Activated CD4-positive, CD25-positive, alpha-beta regulatory T cell treated with anti-CD3 and anti-CD28 coated beads, Interleukin-2, amount 50 U/mL, for 16 hours (primary cell): ENCODE data around the gene KRTAP9-4.
"Not testable (repeated sequence)": the region's sequence is repeated elsewhere in the genome, so short reads cannot be mapped to it uniquely, and the experiment has no call there.

Source experiments
- DNase-seq: peaks from one replicate; pipeline ENCODE4 v3.0.0-alpha.2; 2020; ENCODE audit warnings: low read depth, low spot score

Gene KRTAP9-4, protein sequence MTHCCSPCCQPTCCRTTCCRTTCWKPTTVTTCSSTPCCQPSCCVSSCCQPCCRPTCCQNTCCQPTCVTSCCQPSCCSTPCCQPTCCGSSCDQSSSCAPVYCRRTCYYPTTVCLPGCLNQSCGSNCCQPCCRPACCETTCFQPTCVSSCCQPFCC

DNA sequence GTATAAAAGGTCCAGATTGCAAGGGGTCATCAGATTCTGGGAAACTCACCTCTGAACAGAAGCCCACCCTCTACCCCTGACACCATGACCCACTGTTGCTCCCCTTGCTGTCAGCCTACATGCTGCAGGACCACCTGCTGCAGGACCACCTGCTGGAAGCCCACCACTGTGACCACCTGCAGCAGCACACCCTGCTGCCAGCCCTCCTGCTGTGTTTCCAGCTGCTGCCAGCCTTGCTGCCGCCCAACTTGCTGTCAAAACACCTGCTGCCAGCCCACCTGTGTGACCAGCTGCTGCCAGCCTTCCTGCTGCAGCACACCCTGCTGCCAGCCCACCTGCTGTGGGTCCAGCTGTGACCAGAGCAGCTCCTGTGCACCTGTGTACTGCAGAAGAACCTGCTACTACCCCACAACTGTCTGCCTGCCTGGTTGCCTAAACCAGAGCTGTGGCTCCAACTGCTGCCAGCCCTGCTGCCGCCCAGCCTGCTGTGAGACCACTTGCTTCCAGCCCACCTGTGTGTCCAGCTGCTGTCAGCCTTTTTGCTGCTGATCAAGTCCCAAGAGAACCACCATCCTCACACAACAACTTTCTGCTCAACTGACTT is at the start of gene KRTAP9-4:
TSS of gene KRTAP9-4 (plus strand) at position 51 of the 604 bp plus-strand sequence. CDS start at position 85, 34 bp downstream.
- not testable (repeated sequence) for DNase-seq

DNA sequence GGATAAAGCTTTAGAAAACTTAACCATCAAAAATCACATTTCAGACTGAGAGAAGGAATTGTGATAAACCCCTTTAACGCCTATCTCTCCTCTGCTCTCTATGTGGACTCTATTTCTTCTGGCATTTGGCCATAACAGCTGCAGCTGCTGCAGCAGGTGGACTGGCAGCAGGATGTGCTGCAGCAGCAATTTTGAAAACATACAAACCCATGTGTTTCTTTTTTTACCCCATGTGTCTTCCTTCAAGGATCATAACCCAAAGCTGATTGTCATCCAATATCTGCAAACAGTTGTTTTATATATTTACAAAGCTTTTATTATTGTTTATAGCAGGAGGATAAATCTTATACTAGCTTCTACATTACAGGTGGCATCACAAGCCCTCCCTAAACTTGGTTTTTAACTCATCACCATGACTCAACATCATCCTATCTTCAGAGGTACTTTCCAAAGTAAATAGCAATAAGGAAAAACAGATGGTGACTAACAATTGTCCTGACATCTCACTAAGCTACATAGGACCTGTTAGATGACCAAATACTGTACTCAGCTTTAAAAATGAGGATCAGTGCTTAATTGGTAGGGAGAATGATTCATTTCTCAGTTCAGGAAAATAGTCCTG is 37.5 kb upstream of the KRTAP9-4 start:
- no peak for DNase-seq

DNA sequence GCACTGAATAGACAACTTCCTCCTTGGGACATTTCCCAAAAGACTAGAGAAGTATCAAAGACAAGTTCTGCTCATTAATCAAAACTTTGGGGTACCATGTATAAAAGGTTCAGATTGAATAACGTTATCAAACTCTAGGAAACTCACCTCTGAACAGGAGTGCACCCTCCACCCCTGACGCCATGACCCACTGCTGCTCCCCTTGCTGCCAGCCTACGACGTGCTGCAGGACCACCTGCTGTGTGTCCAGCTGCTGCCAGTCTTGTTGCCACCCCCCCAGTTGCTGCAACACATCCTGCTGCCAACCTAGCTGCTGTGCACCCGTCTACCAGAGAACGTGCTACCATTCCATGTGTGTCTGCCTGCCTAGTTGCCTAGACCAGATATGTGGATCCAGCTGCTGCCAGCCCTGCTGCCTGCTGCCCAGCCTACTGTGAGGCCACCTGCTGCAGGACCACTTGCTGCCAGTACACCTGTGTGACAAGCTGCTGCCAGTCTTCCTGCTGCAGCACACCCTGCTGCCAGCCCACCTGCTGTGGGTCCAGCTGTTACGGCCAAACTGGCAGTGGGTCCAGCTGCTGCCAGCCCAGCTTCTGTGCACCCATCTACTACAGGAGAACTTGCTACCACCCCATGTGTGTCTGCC is 36.8 kb upstream of the KRTAP9-4 start:
- DNase-seq: no peak

- no peak for DNase-seq
Observed at GRCh38 chr17:41215681-41216080, 33.8 kb upstream of the KRTAP9-4 start.

- no peak for DNase-seq
Observed at GRCh38 chr17:41223821-41224220, 25.7 kb upstream of the KRTAP9-4 start.

DNA sequence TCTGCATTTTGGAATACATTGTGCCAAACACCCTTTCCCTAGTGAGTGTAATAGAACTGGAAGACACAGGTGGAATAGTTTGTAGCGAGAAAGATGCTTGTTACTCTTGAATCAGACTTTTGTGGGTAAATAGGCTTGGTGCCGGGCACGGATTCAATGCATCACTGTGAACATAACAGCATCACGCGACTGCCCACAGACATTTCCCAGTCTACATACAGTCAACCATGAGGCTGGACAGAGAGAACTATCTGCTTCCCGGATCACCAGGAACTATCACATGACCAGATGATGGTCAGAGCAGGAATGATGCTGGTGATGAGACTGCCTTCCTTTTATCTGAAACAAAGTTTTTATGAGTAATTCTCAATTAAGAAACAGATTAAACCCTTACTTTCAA is 23.4 kb upstream of the KRTAP9-4 start:
- no peak for DNase-seq

GRCh38 chr17:41226598-41227095 is 22.8 kb upstream of the KRTAP9-4 start, which contains the start of gene KRTAP9-2:
KRTAP9-2 (plus strand) TSS chr17:41226648; CDS start chr17:41226655, 7 bp downstream.
- not testable (repeated sequence) for DNase-seq

DNA sequence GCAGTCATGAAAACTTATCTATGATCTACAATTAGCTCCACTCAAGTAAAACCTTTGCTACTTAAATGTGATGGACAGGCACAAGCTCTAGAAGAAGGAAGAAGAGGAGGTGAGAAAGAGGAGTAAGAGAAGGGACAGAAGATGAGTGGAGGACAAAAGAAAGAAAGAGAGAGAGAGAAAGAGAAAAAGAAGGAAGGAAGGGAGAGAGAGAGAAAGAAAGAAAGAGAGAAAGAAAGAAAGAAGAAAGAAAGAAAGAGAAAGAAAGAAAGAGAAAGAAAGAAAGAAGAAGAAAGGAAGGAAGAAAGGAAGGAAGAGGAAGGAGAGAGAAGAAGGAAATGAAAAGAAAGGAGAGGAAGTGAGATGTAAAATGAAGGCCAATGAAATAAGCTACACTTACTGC is 19.4 kb upstream of the KRTAP9-4 start:
- no peak for DNase-seq

DNA sequence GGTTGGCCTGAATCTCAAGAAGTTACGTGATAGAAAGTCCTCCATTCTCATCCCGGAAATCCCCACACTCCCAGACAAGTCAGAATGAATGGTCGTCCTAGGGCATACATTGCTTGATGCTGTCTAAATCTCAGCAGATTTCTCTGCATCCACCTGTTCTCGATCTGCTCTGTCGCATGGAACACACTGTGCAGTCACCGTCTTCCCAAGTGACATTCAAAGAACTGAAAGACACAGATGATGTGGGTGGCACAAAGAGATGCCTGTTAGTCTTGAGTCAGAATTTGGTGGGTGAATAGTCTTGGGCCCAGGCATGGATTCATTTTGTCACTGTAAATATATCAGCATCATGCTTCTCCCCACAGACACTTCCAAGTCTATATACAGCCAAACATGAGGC is 17.8 kb upstream of the KRTAP9-4 start:
- no peak for DNase-seq

DNA sequence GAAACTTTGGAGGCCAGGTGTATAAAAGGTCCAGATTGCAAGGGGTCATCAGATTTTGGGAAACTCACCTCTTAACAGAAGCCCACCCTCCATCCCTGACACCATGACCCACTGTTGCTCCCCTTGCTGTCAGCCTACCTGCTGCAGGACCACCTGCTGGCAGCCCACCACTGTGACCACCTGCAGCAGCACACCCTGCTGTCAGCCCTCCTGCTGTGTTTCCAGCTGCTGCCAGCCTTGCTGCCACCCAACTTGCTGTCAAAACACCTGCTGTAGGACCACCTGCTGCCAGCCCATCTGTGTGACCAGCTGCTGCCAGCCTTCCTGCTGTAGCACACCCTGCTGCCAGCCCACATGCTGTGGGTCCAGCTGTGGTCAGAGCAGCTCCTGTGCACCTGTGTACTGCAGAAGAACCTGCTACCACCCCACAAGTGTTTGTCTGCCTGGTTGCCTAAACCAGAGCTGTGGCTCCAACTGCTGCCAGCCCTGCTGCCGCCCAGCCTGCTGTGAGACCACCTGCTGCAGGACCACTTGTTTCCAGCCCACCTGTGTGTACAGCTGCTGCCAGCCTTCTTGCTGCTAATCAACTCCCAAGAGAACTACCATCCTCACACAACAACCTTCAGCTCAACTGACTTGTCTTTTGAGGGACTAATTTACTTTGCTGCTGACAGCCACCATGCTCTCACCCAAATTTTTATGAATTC is 16.9 kb upstream of the KRTAP9-4 start, which contains the start of gene KRTAP9-3:
TSS of gene KRTAP9-3 (plus strand) at position 51 of the 707 bp plus-strand sequence. CDS start at position 104, 53 bp downstream.
- DNase-seq: not testable (repeated sequence)

DNA sequence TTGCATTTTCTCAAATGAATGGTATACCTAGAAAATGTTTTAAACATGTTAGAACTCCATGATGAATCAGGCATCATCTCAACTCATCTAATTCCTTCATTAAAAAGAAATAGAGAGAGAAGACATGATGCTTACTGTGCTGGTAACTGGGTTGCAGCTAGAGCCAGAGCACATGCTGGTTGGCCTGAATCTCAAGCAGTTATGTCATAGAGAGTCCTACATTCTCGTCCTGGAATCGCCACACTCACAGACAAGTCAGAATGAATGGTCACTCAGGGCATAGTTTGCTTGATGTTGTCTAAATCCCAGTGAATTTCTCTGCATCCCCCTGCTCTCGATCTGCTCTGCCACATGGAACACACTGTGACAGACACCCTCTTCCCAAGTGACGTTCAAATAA is 12.4 kb upstream of the KRTAP9-4 start:
- not testable (repeated sequence) for DNase-seq

DNA sequence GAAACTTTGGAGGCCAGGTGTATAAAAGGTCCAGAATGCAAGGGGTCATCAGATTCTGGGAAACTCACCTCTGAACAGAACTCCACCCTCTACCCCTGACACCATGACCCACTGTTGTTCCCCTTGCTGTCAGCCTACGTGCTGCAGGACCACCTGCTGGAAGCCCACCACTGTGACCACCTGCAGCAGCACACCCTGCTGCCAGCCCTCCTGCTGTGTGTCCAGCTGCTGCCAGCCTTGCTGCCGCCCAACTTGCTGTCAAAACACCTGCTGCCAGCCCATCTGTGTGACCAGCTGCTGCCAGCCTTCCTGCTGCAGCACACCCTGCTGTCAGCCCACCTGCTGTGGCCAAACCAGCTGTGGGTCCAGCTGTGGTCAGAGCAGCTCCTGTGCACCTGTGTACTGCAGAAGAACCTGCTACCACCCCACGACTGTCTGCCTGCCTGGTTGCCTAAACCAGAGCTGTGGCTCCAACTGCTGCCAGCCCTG is 11.5 kb upstream of the KRTAP9-4 start, which contains the start of gene KRTAP9-8:
TSS of gene KRTAP9-8 (plus strand) at position 51 of the 489 bp plus-strand sequence. CDS start at position 104, 53 bp downstream.
- DNase-seq: not testable (repeated sequence)

DNA sequence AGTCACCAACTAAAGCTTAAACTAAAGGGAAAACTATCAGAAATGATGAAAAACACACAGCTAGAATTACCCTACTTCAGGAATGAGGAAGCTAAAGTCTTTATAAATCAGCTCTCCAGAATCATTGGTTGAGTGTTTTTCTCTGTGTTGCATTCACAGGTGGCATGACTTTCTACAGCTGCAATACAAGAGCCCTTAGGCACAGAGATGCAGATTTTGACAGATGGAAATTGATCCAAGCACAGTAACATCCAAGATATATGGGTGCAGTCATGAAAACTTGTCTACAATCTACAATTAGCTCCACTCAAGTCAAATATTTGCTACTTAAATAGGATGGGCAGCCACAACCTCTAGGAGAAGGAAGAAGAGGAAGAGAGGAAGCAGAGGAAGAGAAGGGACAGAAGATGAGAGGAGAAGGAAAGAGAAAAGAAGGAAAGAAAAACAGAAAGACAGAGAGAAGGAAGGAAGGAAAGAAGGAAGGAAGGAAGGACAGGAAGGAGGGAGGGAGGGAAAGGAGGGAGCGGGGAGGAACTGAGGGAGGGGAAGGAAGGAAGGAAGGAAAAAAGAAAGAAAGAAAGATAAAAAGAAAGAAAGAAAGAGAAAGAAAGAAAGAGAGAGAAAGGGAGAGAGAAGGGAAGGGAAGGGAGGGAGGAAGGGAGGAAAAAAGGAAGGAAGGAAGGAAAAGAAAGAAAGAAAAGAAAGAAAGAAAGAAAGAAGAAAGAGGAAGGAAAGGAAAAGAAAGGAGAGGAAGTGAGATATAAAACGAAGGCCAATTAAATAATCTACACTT is 2.3 kb upstream of the KRTAP9-4 start:
- DNase-seq: not testable (repeated sequence)

DNA sequence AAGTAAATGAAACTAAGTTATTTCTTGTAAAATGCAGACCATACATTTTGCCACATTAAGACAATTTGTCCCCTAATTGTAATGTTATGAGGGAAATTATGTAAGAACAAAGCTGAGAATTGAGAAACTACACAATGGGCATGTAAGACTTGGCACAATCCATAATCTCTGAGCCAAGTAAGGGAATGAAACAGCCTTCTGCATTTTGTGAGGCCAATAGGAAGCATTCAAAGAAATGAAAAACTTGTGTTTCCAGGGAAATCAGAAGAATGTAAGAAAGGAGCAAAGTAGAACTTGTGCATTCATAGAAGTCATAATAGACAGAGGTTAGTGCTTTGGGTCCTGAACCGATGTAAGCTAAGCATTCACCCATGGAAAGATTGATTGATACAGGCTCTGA is 1.8 kb downstream of the KRTAP9-4 start:
- DNase-seq: no peak

DNA sequence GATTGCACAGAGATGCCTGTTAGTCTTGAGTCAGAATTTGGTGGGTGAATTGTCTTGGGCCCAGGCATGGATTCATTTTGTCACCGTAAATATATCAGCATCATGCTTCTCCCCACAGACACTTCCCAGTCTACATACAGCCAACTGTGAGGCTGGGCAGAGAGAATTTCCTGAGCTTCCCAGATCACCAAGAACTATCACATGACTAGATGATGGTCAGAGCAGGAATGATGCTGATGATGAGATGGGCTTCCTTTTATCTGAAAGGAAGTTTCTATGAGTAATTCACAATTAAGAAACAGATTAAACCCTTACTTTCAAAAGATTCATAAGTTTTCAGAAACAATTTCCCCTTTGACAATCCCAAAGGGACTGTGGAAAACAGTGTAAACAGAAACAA is 5.4 kb downstream of the KRTAP9-4 start:
- no peak for DNase-seq

- not testable (repeated sequence) for DNase-seq
Observed at GRCh38 chr17:41255381-41256290, 6.1 kb downstream of the KRTAP9-4 start, which contains the start of gene KRTAP9-9. KRTAP9-9 (plus strand) TSS chr17:41255384.

GRCh38 chr17:41256291-41256685 is 6.8 kb downstream of the KRTAP9-4 start:
- no peak for DNase-seq

- no peak for DNase-seq
Observed at GRCh38 chr17:41258406-41258805, 8.9 kb downstream of the KRTAP9-4 start.

- no peak for DNase-seq
Observed at GRCh38 chr17:41263212-41263611, 13.7 kb downstream of the KRTAP9-4 start.
